Activated CD4-positive, alpha-beta memory T cell treated with anti-CD3 and anti-CD28 coated beads, Interleukin-2, amount 10 ng/mL, durations not matched to agents 7 days and 5 days (primary cell): ENCODE measurements around the gene ST3GAL3. TPM values are rescaled to one million over a fixed set of nuclear protein-coding genes. Genes with fewer than 3 reads are reported as not detected.
A peak's percentile ranks its signal among the peaks of the same experiment; 100 is the strongest.

Experiments used
- CTCF ChIA-PET: fragments of 350-600 bp; sonication (Branson Sonifier 250); formaldehyde crosslinking; loops from one replicate; lab custom pipeline; 2021; ENCODE audit warnings: antibody characterized with exemption, inconsistent platforms; lab: Charles Lee
- POLR2A ChIA-PET: fragments of 350-600 bp; sonication (Branson Sonifier 250); formaldehyde crosslinking; loops from one replicate; lab custom pipeline; 2021; ENCODE audit warnings: antibody characterized with exemption; lab: Charles Lee
- DNase-seq: peaks from one replicate; pipeline ENCODE4 v3.0.0-alpha.2; 2020
- H3K27ac Mint-ChIP-seq: one replicate; pipeline ENCODE4 v1.8.0; 2021; ENCODE audit warnings: mild to moderate bottlenecking, mixed read lengths
- H3K27me3 Mint-ChIP-seq: one replicate; pipeline ENCODE4 v1.8.0; 2021; ENCODE audit warnings: mixed read lengths
- H3K36me3 Mint-ChIP-seq: one replicate; pipeline ENCODE4 v1.8.0; 2021; ENCODE audit warnings: low read depth, mixed read lengths
- H3K4me1 Mint-ChIP-seq: one replicate; pipeline ENCODE4 v1.8.0; 2021; ENCODE audit warnings: mixed read lengths
- H3K4me3 Mint-ChIP-seq: one replicate; pipeline ENCODE4 v1.8.0; 2021; ENCODE audit warnings: mild to moderate bottlenecking, mixed read lengths
- H3K9me3 Mint-ChIP-seq: one replicate; pipeline ENCODE4 v1.8.0; 2021; ENCODE audit warnings: mixed read lengths
- total RNA-seq, 2 experiments: library from RNA; stranded (reverse); gene quantifications; one replicate each; pipeline ENCODE4 v1.2.3, GENCODE V29; 2021

Gene ST3GAL3
- total RNA-seq, 2 experiments from 2014 or later = 14.2 to 16.9 TPM

DNA sequence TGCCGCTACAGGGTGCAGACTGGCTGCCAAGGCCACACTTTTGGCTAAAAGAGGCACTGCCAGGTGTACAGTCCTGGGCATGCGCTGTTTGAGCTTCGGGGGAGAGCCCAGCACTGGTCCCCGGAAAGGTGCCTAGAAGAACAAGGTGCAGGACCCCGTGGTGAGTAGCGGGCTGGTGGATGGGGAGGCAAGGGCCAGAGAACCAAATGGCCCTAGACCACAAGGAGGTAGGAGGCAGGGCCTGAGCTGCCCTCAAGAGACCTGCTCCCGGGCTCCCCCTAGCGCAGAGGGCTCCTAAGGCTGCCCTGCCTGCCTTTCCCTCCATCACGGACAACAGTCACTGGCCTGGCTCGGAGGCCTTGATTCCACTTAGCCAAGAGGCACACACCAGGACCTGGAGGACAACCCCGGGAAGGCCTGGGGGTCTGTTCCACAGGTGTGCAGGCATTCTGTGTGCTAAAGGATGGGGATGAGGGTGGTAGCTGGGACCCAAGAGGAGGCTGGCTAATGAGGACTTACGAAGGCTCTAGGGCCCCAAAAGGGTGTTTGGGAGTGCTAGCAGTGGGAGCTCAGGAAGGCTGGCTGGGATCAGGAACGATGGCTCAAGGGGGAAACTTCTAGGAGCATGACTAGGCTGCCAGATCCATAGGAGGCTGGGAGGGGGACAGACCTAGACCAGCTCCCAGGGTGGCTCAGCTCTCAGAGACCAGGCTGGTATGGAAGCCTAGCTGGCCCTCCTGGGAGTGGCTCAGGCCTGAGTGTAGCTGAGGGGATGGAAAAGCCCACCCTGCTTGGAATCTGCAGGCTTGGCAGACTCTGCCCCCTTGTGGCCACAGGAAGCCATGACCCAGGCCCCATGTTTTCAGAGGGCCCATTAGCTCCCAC lies 227.0 kb downstream of the ST3GAL3 start:
- peaks cover 11% of the 10 kb centered on the region for H3K4me1 Mint-ChIP-seq
- peaks cover 11% of the 10 kb centered on the region for H3K27me3 Mint-ChIP-seq
- CTCF ChIA-PET = interaction anchor here (0.7 to 10.9 kb wide), 45 partner anchors 9 to 707 kb away, joined by 3 to 324 read pairs (median 6); partner anchors contain the start of genes ATP6V0B, DPH2, IPO13 and KDM4A
- no peak overlapping the region for H3K27ac Mint-ChIP-seq
- DNase-seq = peak; percentile 65
- POLR2A ChIA-PET = interaction anchor here (0.9 to 3.1 kb wide), 6 partner anchors 9 to 284 kb away, joined by 3 to 25 read pairs (median 7); partner anchors contain the start of genes IPO13, KDM4A and ST3GAL3
- H3K4me3 Mint-ChIP-seq = no peak overlapping the region
- no peaks in the 10 kb centered on the region for H3K36me3 Mint-ChIP-seq
- H3K9me3 Mint-ChIP-seq = no peaks in the 10 kb centered on the region

DNA sequence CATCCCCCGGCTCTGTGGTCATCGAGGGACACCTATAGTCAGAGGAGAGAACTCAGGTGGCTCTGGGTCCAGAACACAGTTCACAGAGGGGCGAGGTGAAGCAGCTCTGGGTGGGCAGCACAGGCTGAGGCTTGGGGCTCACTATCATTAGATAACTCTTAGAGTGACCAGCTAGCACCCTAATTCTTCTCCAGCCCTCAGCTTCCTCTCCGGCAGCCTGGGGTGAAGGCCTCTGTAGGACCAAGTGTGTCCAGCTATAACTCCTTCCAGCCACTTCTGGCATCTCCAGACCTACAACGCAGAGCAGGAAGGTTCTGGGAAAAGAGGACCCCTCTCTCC lies 227.6 kb downstream of the ST3GAL3 start:
- peaks cover 11% of the 10 kb centered on the region for H3K4me1 Mint-ChIP-seq
- ChIA-PET CTCF (interaction anchor here (0.7 to 10.9 kb wide), 44 partner anchors 10 to 708 kb away, joined by 3 to 324 read pairs (median 6); partner anchors contain the start of genes ATP6V0B, DPH2, IPO13 and KDM4A), POLR2A (interaction anchor here (0.9 to 3.1 kb wide), 6 partner anchors 8 to 284 kb away, joined by 3 to 25 read pairs (median 7); partner anchors contain the start of genes IPO13, KDM4A and ST3GAL3)
- peaks cover 11% of the 10 kb centered on the region for H3K27me3 Mint-ChIP-seq
- H3K9me3 Mint-ChIP-seq = no peaks in the 10 kb centered on the region
- no peak for DNase-seq
- H3K36me3 Mint-ChIP-seq = no peaks in the 10 kb centered on the region
- no peak overlapping the region for H3K4me3 Mint-ChIP-seq
- no peak overlapping the region for H3K27ac Mint-ChIP-seq

DNA sequence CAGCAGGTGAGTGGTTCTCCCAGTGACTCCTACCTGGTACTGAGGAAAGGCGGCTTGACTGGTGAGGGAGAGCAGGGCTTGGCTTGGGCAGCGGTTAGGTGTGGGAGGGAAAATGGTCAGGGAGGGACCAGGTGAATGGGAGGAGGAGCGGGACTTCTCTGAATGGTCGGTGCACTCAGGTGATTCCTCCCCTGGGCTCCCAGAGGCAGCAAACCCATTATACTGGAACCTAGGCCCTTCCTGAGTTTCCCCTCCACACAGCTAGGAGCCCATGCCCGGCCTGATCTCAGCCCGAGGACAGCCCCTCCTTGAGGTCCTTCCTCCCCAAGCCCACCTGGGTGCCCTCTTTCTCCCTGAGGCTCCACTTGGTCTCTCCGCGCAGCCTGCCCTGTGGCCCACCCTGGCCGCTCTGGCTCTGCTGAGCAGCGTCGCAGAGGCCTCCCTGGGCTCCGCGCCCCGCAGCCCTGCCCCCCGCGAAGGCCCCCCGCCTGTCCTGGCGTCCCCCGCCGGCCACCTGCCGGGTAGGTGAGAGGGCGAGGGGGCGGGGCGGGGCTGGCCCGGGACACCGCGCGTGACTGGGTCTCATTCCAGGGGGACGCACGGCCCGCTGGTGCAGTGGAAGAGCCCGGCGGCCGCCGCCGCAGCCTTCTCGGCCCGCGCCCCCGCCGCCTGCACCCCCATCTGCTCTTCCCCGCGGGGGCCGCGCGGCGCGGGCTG lies 228.5 kb downstream of the ST3GAL3 start:
- POLR2A ChIA-PET = interaction anchor here (0.9 to 3.1 kb wide), 3 partner anchors 11 to 229 kb away, joined by 4 to 25 read pairs (median 4); partner anchors contain the start of genes IPO13 and ST3GAL3
- H3K4me3 Mint-ChIP-seq = no peak overlapping the region

DNA sequence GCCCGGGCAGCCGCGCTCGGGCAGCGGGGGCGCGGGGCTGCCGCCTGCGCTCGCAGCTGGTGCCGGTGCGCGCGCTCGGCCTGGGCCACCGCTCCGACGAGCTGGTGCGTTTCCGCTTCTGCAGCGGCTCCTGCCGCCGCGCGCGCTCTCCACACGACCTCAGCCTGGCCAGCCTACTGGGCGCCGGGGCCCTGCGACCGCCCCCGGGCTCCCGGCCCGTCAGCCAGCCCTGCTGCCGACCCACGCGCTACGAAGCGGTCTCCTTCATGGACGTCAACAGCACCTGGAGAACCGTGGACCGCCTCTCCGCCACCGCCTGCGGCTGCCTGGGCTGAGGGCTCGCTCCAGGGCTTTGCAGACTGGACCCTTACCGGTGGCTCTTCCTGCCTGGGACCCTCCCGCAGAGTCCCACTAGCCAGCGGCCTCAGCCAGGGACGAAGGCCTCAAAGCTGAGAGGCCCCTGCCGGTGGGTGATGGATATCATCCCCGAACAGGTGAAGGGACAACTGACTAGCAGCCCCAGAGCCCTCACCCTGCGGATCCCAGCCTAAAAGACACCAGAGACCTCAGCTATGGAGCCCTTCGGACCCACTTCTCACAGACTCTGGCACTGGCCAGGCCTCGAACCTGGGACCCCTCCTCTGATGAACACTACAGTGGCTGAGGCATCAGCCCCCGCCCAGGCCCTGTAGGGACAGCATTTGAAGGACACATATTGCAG lies 229.3 kb downstream of the ST3GAL3 start:
- ChIA-PET CTCF (interaction anchor here (4.7 to 10.9 kb wide), 2 partner anchors 9 to 173 kb away, joined by 102 to 324 read pairs; partner anchors contain the start of gene IPO13), POLR2A (interaction anchor here (0.8 to 3.1 kb wide), 2 partner anchors 10 kb away, joined by 3 to 25 read pairs; partner anchors contain the start of gene IPO13)
- H3K27ac Mint-ChIP-seq = no peak overlapping the region
- no peaks in the 10 kb centered on the region for H3K36me3 Mint-ChIP-seq
- no peaks in the 10 kb centered on the region for H3K9me3 Mint-ChIP-seq
- H3K4me3 Mint-ChIP-seq = peak overlapping the region; percentile 40
- peaks cover 11% of the 10 kb centered on the region for H3K27me3 Mint-ChIP-seq
- no peak for DNase-seq
- peaks cover 11% of the 10 kb centered on the region for H3K4me1 Mint-ChIP-seq

More for the DNA sequence above, 228.5 kb downstream of the ST3GAL3 start:
- Mint-ChIP-seq H3K36me3 (no peaks in the 10 kb centered on the region), H3K27me3 (peaks cover 11% of the 10 kb centered on the region), H3K27ac (no peak overlapping the region), H3K4me1 (peaks cover 11% of the 10 kb centered on the region), H3K9me3 (no peaks in the 10 kb centered on the region)
- CTCF ChIA-PET = interaction anchor here (0.9 to 10.9 kb wide), 18 partner anchors 10 to 406 kb away, joined by 3 to 324 read pairs (median 8); partner anchors contain the start of genes ATP6V0B, DPH2, IPO13 and KDM4A
- DNase-seq = no peak

DNA sequence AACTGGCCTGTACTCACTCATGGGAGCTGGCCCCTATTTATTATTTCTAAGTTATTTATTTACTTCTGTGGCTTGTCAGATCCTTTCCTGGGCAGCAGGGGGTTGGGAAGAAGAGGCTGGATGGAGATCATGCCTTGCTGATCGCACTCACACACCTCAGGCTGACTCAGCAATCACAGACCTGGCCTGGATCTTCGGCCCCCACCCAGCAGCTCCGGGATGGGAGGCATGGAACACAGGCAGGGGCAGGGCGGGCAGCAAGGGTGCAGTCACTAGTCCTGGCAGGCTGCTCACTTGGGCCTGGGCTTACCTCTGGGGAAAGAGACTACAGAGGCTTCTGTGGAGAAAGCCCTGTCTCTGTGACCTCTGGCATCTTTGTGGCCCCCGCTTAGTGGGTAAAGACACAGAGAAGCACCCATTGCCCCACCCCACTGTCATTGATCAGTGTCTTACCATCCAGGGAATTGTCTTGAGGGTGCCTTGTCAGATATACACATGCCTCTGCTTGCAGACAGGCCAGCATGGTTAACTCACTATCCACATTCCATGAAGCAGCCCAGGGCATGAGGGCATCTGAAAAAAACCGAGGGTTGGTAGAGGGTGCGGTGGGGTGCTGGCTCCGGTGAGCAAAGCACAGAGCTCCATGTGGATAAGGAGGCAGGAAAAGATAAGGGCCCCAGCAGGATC lies 230.0 kb downstream of the ST3GAL3 start:
- DNase-seq = no peak
- ChIA-PET POLR2A (interaction anchor here (0.8 kb wide), 1 partner anchor 10 kb away, joined by 3 read pairs; the partner anchor contains the start of gene IPO13), CTCF (interaction anchor here (4.7 to 10.9 kb wide), 2 partner anchors 8 to 173 kb away, joined by 102 to 324 read pairs; partner anchors contain the start of gene IPO13)
- Mint-ChIP-seq H3K9me3 (no peaks in the 10 kb centered on the region), H3K36me3 (no peaks in the 10 kb centered on the region), H3K4me3 (no peak overlapping the region), H3K4me1 (peaks cover 11% of the 10 kb centered on the region), H3K27me3 (peaks cover 11% of the 10 kb centered on the region), H3K27ac (no peak overlapping the region)

DNA sequence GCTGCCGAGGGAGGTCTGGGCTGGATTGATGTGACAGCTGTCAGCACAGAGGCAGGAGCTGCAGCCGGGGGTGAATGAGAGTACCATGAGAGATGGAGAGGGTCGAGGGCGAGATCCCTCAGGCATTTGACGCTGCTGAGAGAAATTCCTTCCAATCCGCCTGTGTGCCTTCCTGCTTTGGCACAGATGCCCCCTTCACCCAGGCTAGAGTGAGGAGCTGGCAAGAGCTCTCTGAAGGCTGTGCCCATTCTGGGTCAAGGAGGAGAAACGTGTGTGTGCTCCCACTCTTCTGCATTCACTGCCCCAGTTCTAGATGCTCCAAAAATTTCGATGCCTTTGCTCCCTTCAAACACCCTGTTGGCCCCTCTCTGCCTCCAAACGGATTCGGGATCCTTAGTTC lies 231.0 kb downstream of the ST3GAL3 start:
- Mint-ChIP-seq H3K9me3 (no peaks in the 10 kb centered on the region), H3K27ac (no peak overlapping the region), H3K4me3 (no peak overlapping the region), H3K4me1 (peaks cover 13% of the 10 kb centered on the region), H3K36me3 (peaks cover 3% of the 10 kb centered on the region), H3K27me3 (peaks cover 11% of the 10 kb centered on the region)
- POLR2A ChIA-PET = no interaction called here
- no peak for DNase-seq
- CTCF ChIA-PET = interaction anchor here (10.9 kb wide), 1 partner anchor 174 kb away, joined by 324 read pairs; no protein-coding TSS in a partner anchor

DNA sequence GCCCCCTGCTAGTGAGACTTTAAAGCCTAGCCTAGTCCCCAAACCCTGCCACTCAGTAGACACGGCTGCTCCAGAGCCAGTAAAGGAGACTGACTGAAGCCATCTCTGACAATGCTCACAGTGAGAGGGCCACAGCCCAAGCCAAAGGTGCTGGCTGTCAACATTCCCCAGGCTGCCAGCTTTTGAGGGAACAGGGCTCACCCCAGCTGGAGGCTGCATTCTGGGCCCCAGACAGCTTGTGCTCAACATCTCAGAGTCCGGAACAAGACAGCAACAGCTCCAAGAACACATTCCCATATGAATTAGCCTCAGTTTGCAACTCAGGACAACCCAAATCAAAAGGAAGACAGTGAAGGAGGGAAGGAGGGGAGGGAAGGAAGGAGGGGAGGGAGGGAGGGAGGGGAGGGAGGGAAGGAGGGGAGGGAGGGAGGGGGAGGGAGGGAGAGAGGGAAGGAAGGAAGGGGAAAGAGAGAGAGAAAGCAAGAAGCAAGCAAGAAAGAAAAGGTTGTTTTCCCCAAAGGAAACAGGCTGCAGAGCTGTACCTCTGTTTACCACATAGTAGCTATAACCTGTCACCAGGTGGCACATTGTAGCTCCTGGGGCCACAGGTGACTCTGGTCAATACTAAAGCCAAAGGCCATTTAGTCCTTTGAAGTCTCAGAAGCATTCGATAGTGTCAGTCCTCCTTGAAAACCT lies 231.7 kb downstream of the ST3GAL3 start:
- no peak overlapping the region for H3K4me3 Mint-ChIP-seq
- CTCF ChIA-PET = interaction anchor here (1.6 to 10.9 kb wide), 2 partner anchors 175 kb away, joined by 6 to 324 read pairs; no protein-coding TSS in a partner anchor
- H3K27ac Mint-ChIP-seq = no peak overlapping the region
- POLR2A ChIA-PET = no interaction called here
- H3K36me3 Mint-ChIP-seq = peaks cover 3% of the 10 kb centered on the region
- no peak for DNase-seq
- no peaks in the 10 kb centered on the region for H3K9me3 Mint-ChIP-seq
- peaks cover 9% of the 10 kb centered on the region for H3K4me1 Mint-ChIP-seq
- H3K27me3 Mint-ChIP-seq = peaks cover 8% of the 10 kb centered on the region

DNA sequence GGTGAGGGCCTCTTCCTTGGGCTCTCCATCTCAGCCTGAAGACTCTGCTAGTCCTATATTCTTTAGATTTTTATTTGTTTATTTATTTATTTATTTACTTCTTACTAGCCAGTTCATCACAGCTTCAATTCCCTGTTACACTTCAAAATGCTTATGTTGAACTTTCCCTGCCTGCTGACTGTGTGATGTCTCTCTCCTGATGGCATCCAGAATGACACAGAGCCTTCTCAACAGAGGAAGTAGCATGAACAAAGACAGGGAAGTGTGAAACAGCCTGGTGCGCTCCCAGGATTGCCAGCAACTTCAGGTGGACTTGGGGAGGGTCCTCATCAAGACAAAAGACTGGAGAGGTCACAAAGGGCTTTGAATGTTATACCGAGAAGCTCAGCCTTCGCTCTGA lies 235.1 kb downstream of the ST3GAL3 start:
- H3K36me3 Mint-ChIP-seq = peaks cover 6% of the 10 kb centered on the region
- H3K9me3 Mint-ChIP-seq = no peaks in the 10 kb centered on the region
- peaks cover 24% of the 10 kb centered on the region for H3K4me1 Mint-ChIP-seq
- ChIA-PET POLR2A (no interaction called here), CTCF (interaction anchor here (1.0 to 5.6 kb wide), 3 partner anchors 7 to 179 kb away, joined by 3 to 102 read pairs (median 9); partner anchors contain the start of gene ARTN)
- no peak overlapping the region for H3K4me3 Mint-ChIP-seq
- H3K27ac Mint-ChIP-seq = no peak overlapping the region
- no peak for DNase-seq
- H3K27me3 Mint-ChIP-seq = no peaks in the 10 kb centered on the region

DNA sequence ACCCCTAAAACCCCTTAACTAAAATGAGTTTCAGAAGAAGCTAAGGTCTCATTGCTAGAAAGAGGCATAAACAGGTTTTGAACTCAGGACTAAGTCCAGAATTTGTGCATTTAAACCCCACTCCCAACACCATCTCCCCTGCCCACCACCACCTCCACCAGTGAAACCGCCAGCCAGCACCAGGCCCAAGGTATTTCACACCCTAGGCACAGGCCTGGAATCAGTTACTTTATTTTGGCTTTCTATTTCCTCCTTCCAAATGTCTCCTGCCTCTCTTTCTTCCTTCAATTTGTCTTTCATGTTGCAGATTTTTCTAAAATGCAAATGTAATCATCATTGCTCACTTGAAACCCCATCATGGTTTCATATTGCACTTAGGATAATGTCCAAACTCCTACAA lies 237.5 kb downstream of the ST3GAL3 start:
- peaks cover 6% of the 10 kb centered on the region for H3K36me3 Mint-ChIP-seq
- CTCF ChIA-PET = interaction anchor here (1.4 to 5.6 kb wide), 4 partner anchors 10 to 291 kb away, joined by 3 to 102 read pairs (median 18); partner anchors contain the start of gene ARTN
- DNase-seq = no peak
- H3K27ac Mint-ChIP-seq = no peak overlapping the region
- H3K4me1 Mint-ChIP-seq = peaks cover 39% of the 10 kb centered on the region
- H3K4me3 Mint-ChIP-seq = peak overlapping the region; percentile 89
- no peaks in the 10 kb centered on the region for H3K9me3 Mint-ChIP-seq
- H3K27me3 Mint-ChIP-seq = no peaks in the 10 kb centered on the region
- POLR2A ChIA-PET = interaction anchor here (3.1 kb wide), 1 partner anchor 26 kb away, joined by 20 read pairs; the partner anchor contains the start of gene DPH2

DNA sequence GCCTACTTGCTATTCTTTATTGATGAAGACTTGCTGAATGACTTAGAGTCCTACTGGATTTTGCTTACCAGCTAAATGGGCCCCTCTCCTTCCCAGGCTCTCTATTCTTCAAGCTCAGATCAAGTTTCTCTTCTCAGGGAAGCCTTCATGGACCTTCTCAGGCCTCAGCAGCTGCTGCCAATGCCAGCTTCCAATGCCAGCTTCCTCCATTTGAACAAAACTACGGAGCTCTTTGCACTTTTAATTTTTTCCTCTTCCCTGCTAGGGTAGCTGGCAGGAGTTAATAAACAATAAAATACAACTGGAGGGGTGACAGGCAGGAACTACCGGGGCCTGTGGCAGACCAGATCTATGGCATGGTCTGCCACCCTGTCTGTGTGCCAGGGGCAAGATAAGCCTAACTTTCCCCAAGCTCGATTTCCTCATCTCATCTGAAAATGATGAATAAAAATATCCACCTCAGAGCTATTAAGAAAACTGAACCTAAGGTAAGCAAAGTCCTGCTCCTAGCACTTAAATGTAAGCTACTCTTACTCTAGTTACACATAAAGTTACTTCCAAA lies 238.4 kb downstream of the ST3GAL3 start:
- no peak for DNase-seq
- CTCF ChIA-PET = interaction anchor here (0.9 to 5.6 kb wide), 16 partner anchors 11 to 391 kb away, joined by 3 to 102 read pairs (median 4); partner anchors contain the start of genes ARTN, ATP6V0B, DPH2 and KDM4A
- no peaks in the 10 kb centered on the region for H3K9me3 Mint-ChIP-seq
- peak overlapping the region; percentile 89 for H3K4me3 Mint-ChIP-seq
- H3K27me3 Mint-ChIP-seq = no peaks in the 10 kb centered on the region
- H3K36me3 Mint-ChIP-seq = peaks cover 13% of the 10 kb centered on the region
- POLR2A ChIA-PET = interaction anchor here (0.9 to 3.1 kb wide), 6 partner anchors 11 to 1576 kb away, joined by 3 to 25 read pairs (median 10); partner anchors contain the start of genes ATP6V0B, CDC20, DPH2 and KDM4A
- H3K27ac Mint-ChIP-seq = peak overlapping the region; percentile 88
- peaks cover 44% of the 10 kb centered on the region for H3K4me1 Mint-ChIP-seq
